ENCODE results near the gene ZDHHC13. TPM values are rescaled to one million over a fixed set of nuclear protein-coding genes. Genes with fewer than 3 reads are reported as not detected.

ZDHHC13 gene
- total RNA-seq, 1 experiment from 2014 or later, result 35.5 TPM

GRCh38 chr11:19076744-19077589 is 40.0 kb upstream of the ZDHHC13 start:
- POLR2A ChIA-PET (ENCODE audit: unreplicated experiment), result no interaction called here
- Histone ChIP-seq H2AFZ (no peak overlapping the region), H3K4me1 (replicated peaks; ENCODE audit: insufficient read depth) (peaks cover 73% of the 10 kb centered on the region), H3K9me3 (ENCODE audit: insufficient read depth, low read depth) (no peaks in the 10 kb centered on the region), H4K20me1 (ENCODE audit: insufficient read depth) (no peaks in the 10 kb centered on the region), H3K9me2 (ENCODE audit: insufficient read depth) (no peaks in the 10 kb centered on the region), H3K4me2 (peak overlapping the region; percentile 21; the same call in 1 of the 2 replicates), H3K27ac (peak overlapping the region; percentile 45), H3K36me3 (ENCODE audit: low read depth) (no peaks in the 10 kb centered on the region), H3K27me3 (ENCODE audit: insufficient read depth, low read depth) (no peaks in the 10 kb centered on the region), H3F3A (ENCODE audit: insufficient read depth, low read depth) (peaks cover 39% of the 10 kb centered on the region), H3K4me3 (no peak overlapping the region), H3K79me2 (ENCODE audit: low read depth) (no peaks in the 10 kb centered on the region)
- peak; percentile 75 to 80 for DNase-seq
- TF ChIP-seq EZH2 (IDR thresholded peaks at IDR 0.05; ENCODE audit: low read depth), result no peak
- TF ChIP-seq CTCF (conservative IDR thresholded peaks at IDR 0.05), result peak; percentile 100
- BruUV-seq (replicated peaks), result no TSS peak
- intact Hi-C loops (cut with micrococcal nuclease; ENCODE audit: unreplicated experiment), result loop anchor here (10.0 kb wide), 1 partner anchor 728 kb away; no protein-coding TSS in a partner anchor
- CTCF ChIA-PET, result interaction anchor here (0.6 to 1.7 kb wide), 3 partner anchors 33 to 65 kb away, joined by 3 to 5 read pairs (median 5); partner anchors contain the start of gene ZDHHC13

- TF ChIP-seq CTCF (conservative IDR thresholded peaks at IDR 0.05), result no peak
- no peak for TF ChIP-seq EZH2 (IDR thresholded peaks at IDR 0.05; ENCODE audit: low read depth)
- BruUV-seq (replicated peaks), result no TSS peak
- Histone ChIP-seq H3F3A (ENCODE audit: insufficient read depth, low read depth) (peaks cover 33% of the 10 kb centered on the region), H3K4me3 (no peak overlapping the region), H3K4me2 (peak overlapping the region; percentile 21; the same call in 1 of the 2 replicates), H2AFZ (no peak overlapping the region), H3K27ac (peak overlapping the region; percentile 45), H3K9me3 (ENCODE audit: insufficient read depth, low read depth) (no peaks in the 10 kb centered on the region), H3K27me3 (ENCODE audit: insufficient read depth, low read depth) (no peaks in the 10 kb centered on the region), H3K36me3 (ENCODE audit: low read depth) (no peaks in the 10 kb centered on the region), H3K4me1 (replicated peaks; ENCODE audit: insufficient read depth) (peaks cover 65% of the 10 kb centered on the region), H3K9me2 (ENCODE audit: insufficient read depth) (no peaks in the 10 kb centered on the region), H4K20me1 (ENCODE audit: insufficient read depth) (no peaks in the 10 kb centered on the region), H3K79me2 (ENCODE audit: low read depth) (no peaks in the 10 kb centered on the region)
- no peak for DNase-seq
- ChIA-PET POLR2A (ENCODE audit: unreplicated experiment) (no interaction called here), CTCF (interaction anchor here (0.5 to 1.7 kb wide), 4 partner anchors 32 to 660 kb away, joined by 3 to 5 read pairs (median 4); partner anchors contain the start of gene ZDHHC13)
- intact Hi-C loops (cut with micrococcal nuclease; ENCODE audit: unreplicated experiment), result loop anchor here (2.0 to 10.0 kb wide), 3 partner anchors 25 to 727 kb away; partner anchors contain the start of gene E2F8
Observed at GRCh38 chr11:19077965-19078364, 39.0 kb upstream of the ZDHHC13 start.

- Histone ChIP-seq H3K79me2 (ENCODE audit: low read depth) (no peaks in the 10 kb centered on the region), H3K9me3 (ENCODE audit: insufficient read depth, low read depth) (no peaks in the 10 kb centered on the region), H3K27me3 (ENCODE audit: insufficient read depth, low read depth) (no peaks in the 10 kb centered on the region), H3K4me2 (peak overlapping the region; percentile 83), H3K4me1 (replicated peaks; ENCODE audit: insufficient read depth) (peaks cover 53% of the 10 kb centered on the region), H2AFZ (no peak overlapping the region), H3K36me3 (ENCODE audit: low read depth) (no peaks in the 10 kb centered on the region), H3F3A (ENCODE audit: insufficient read depth, low read depth) (peaks cover 33% of the 10 kb centered on the region), H3K9me2 (ENCODE audit: insufficient read depth) (no peaks in the 10 kb centered on the region), H3K27ac (peak overlapping the region; percentile 100), H3K4me3 (peak overlapping the region; percentile 41), H4K20me1 (ENCODE audit: insufficient read depth) (no peaks in the 10 kb centered on the region)
- intact Hi-C loops (cut with micrococcal nuclease; ENCODE audit: unreplicated experiment), result loop anchor here (1.0 to 10.0 kb wide), 8 partner anchors 9 to 725 kb away; partner anchors contain the start of genes E2F8 and ZDHHC13
- POLR2A ChIA-PET (ENCODE audit: unreplicated experiment), result interaction anchor here (0.5 to 1.8 kb wide), 8 partner anchors 9 to 698 kb away, joined by 4 to 11 read pairs (median 6); partner anchors contain the start of gene LDHA
- DNase-seq, result peak; percentile 86 to 100
- BruUV-seq (replicated peaks), result TSS peak; percentile 95
- CTCF ChIA-PET, result interaction anchor here (0.7 to 1.8 kb wide), 4 partner anchors 9 to 974 kb away, joined by 3 to 6 read pairs (median 4); partner anchors contain the start of gene SAAL1
- TF ChIP-seq CTCF (conservative IDR thresholded peaks at IDR 0.05) (0 out of 2 replicates have a peak, but pooled peaks have one; percentile 27), EZH2 (IDR thresholded peaks at IDR 0.05; ENCODE audit: low read depth) (no peak)
Observed at GRCh38 chr11:19079643-19080440, 37.1 kb upstream of the ZDHHC13 start.

All from PC-9 (cell line).